Dermis blood vessel endothelial cell (primary cell): ENCODE data around the gene UCK1. TPM values are rescaled to one million over a fixed set of nuclear protein-coding genes. Genes with fewer than 3 reads are reported as not detected.
A peak's percentile ranks its signal among the peaks of the same experiment; 100 is the strongest.

ENCODE experiments used
- DNase-seq: peaks from one replicate; pipeline ENCODE4 v3.0.0; 2010
- total RNA-seq: library from RNA; depleted of rRNA; stranded (reverse); fragments of >200 nt; gene quantifications from 2 replicates; pipeline ENCODE4 v1.2.3, GENCODE V29; 2014

UCK1 gene
- total RNA-seq, 1 donor from 2014 or later = 16.0 TPM

- DNase-seq = peak; percentile 22
Measured at GRCh38 chr9:131475956-131476776, 54.9 kb downstream of the UCK1 start.

GRCh38 chr9:131475111-131475955 lies 55.7 kb downstream of the UCK1 start:
- no peak for DNase-seq

- DNase-seq = no peak
Measured at GRCh38 chr9:131474711-131475110, 56.4 kb downstream of the UCK1 start.

GRCh38 chr9:131473891-131474290 lies 57.2 kb downstream of the UCK1 start:
- no peak for DNase-seq

Other genes with a start within 250 kb of the UCK1 start
- 4.7 and 6.0 TPM in 2 replicates for gene PLPP7, start 241.5 kb downstream of the UCK1 start, total RNA-seq
- gene PRRC2B, start 137.2 kb downstream of the UCK1 start, total RNA-seq = 63.8 and 110 TPM in 2 replicates
- gene POMT1, start 28.3 kb downstream of the UCK1 start, total RNA-seq = 26.2 and 34.8 TPM in 2 replicates
- not detected in 2 replicates for gene PRRT1B, start 14.3 kb upstream of the UCK1 start, total RNA-seq
- 56.2 and 69.3 TPM in 2 replicates for gene RAPGEF1, start 208.8 kb upstream of the UCK1 start, total RNA-seq